Measurements from ENCODE around the gene ATRIP.

DNA sequence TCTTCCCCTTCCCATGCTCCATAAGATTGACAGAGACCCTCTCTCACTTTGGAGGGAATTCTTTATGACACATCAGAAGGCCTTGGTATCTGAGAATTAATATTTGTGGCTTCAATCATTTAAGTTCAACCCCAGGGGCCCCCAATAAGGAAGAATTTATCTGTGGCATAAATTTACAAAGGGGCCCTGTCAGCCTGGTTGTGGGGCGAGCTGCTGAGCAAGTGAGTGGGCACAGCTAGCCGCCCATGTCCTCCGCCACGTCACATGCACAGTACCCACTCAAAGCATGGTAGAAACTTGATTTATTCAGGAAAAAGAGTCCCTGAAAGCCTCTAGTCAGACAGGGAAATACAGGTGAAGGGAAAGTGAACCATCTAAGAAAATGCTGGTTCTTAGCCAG lies 30.0 kb upstream of the ATRIP start:
- TF ChIP-seq, protein P1, sequence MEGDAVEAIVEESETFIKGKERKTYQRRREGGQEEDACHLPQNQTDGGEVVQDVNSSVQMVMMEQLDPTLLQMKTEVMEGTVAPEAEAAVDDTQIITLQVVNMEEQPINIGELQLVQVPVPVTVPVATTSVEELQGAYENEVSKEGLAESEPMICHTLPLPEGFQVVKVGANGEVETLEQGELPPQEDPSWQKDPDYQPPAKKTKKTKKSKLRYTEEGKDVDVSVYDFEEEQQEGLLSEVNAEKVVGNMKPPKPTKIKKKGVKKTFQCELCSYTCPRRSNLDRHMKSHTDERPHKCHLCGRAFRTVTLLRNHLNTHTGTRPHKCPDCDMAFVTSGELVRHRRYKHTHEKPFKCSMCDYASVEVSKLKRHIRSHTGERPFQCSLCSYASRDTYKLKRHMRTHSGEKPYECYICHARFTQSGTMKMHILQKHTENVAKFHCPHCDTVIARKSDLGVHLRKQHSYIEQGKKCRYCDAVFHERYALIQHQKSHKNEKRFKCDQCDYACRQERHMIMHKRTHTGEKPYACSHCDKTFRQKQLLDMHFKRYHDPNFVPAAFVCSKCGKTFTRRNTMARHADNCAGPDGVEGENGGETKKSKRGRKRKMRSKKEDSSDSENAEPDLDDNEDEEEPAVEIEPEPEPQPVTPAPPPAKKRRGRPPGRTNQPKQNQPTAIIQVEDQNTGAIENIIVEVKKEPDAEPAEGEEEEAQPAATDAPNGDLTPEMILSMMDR (IDR thresholded peaks at IDR 0.05; ENCODE audit: low read depth, low read length): no peak
- no peak for TF ChIP-seq EZH2phosphoT487 (IDR thresholded peaks at IDR 0.05; ENCODE audit: low read depth)

All from OCI-LY3 (cell line).